Daoy (cell line): ENCODE data around the gene EXOC3. TPM values are rescaled to one million over a fixed set of nuclear protein-coding genes. Genes with fewer than 3 reads are reported as not detected.
"Not testable (repeated sequence)": the region's sequence is repeated elsewhere in the genome, so short reads cannot be mapped to it uniquely, and the experiment has no call there.

Experiments used
- DNase-seq: peaks from one replicate; pipeline ENCODE4 v3.0.0-alpha.2; 2015; ENCODE audit warnings: low read depth
- total RNA-seq: library from RNA; depleted of rRNA; stranded (reverse); fragments of >200 nt; shearing (Covaris generic); gene quantifications from 2 replicates; pipeline ENCODE4 v1.2.3, GENCODE V29; 2014

Gene EXOC3
- total RNA-seq, 1 experiment from 2014 or later: 35.7 TPM

GRCh38 chr5:500491-500890 lies 57.5 kb downstream of the EXOC3 start:
- DNase-seq: no peak

GRCh38 chr5:501105-501830 lies 58.3 kb downstream of the EXOC3 start:
- no peak for DNase-seq

DNA sequence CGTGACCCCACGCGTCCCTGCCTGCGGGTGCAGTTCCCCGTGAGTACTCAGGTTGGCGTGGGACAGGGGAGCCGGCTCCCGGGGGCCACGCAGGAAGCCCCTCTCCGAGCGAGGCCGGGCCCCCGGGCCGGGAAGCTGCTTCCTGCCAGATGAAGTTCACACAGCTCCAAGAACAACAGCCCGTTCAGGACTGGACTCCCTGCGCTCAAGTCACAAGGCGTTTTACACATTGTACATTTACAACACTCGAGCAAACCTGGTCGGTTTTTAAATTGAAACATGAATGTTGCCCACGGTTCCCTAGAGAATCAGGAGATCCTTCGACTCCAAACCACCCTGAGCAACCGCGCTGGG lies 58.8 kb downstream of the EXOC3 start:
- DNase-seq: no peak

DNA sequence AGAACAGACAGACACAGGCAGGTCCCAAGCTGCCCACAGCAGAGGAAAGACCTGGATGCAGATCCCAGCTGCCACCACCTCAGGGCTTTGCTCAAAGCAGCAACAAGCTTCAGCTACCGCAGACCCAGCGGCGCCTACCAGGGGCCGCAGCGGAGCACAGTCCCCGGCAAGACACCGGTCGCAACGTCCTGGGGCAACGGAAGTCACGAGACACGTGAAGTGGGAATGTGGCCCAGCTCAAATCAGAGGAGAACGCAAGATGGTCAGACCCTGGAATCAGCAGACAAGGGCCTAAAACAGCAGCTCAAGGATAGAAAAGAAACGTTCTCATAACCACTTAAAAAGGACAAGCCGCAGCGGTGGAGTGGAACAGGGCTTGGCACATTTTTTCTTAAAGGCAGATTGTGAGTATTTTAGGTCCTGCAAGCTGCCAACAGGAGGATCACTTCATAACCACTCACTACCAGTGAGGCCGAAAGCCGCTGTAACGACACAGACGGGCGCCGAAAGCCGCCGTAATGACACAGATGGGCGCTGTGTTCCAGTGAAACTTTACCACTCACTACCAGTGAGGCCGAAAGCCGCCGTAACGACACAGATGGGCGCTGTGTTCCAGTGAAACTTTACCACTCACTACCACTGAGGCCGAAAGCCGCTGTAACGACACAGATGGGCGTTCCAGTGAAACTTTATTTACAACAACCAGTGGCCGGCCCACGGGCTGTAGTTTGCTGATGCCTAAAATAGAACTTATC lies 59.5 kb downstream of the EXOC3 start:
- DNase-seq: no peak

DNA sequence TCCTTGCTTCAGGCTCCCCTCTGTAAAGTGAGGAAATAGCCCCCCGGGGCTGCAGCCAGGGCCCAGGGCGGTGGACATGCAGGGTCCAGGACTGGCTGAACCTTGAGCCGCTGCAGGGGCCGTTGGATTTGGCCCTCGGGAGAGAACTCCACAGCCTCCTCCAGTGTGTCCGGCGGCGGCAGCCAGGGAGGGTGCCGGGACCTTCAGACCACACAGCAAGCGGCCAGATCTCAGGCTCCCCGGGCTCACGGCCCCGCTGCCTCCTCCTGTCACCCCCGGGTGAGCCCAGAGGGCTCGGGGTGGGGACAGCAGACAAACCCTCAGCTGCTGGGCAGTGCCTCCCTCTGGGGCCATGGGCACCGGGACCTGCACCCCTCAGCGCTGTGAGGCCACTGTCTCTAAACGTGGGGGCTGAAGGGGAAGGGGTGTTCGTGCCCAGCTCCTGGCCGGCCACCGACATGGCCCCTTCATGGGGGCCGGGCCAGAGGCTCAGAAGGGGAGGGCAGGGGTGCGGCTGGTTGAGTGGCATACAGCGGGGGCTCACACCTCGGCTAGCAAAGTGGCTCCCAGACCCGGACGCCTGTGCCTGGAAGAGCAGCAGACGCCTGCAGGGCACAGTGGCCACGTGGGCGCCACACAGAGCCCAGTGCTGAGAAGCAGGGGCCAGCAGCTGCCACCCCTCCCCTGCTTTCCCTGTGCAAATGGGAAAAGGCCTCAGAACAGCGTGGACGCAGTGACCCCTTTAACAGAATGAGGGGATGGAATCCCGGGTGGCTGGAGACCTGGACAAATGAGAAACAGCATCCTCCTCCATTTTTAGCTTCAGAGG lies 61.6 kb downstream of the EXOC3 start:
- DNase-seq: no peak

DNA sequence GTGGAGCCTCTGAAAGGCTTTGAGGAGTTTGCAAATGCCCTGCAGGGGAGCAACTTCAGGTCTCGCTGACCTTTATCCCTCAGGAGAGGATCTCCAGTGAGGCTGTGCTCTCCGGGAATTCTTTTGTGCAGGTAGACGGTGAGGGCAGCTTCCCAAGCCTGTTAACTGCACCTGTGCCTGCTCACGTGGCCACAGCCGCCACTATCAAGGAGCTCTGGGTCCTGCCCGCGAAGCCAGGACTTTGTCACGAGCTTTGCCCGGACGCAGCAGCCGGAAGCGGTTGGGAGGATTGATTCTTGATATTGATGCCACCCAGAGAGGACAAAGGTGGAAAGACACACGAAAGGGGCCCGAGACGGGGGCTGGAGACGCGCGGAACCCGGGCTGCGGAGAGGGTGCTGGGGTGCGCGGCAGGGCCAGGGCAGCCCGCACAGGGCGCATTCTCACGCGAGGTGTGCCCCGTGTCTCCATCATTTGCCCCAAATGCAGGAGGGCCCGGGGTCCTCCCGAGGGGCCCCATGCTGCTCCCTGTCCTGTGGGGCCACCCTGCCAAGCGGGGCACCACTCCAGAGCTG lies 63.1 kb downstream of the EXOC3 start:
- DNase-seq: no peak

DNA sequence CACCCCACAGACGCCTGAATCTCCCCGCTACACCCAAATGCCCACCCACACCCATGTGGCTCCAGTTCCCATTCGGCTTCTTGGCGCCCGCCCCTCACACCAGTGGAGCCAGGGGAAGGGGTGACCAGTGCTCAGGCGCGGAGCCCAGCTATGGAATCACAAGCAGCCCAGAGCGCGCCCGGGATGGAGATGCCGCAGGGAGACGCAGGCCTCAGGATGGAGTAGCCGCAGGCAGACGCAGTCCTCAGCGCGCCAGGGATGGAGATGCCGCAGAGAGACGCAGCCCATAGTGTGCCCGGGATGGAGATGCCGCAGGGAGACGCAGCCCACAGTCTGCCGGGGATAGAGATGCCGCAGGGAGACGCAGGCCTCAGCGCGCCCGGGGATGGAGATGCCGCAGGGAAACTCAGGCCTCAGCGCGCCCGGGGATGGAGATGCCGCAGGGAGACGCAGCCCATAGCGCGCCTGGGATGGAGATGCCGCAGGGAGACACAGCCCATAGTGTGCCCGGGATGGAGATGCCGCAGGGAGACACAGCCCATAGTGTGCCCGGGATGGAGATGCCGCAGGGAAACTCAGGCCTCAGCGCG lies 65.1 kb downstream of the EXOC3 start:
- not testable (repeated sequence) for DNase-seq

DNA sequence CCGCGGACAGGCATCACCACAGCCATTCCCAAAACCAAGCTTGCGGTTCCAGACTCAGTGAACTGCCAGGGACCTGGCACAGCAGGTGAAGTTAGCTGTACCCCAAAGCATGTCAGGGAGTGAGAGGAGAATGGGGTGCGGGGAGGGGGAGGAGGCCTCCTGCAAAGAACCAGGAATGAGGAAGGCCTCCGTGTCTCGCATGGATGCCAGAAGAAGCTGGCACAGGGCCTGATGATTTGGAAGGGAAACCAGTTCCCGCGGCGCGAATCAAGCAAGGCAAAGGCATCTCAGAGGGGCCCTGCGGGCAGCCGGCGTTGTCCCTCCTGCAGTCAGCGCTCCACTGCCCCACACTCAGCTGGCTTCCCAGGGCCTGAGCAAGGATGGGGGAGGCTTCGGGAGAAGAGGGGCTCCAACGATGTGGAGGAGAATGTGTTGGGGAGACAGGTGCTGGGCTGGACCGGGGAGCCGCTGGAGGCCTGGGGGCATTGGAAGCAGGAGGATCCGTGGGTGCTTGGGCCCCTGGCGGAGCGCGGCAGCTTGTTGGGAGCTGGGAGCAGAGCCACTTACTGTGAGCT lies 66.7 kb downstream of the EXOC3 start:
- DNase-seq: no peak

DNA sequence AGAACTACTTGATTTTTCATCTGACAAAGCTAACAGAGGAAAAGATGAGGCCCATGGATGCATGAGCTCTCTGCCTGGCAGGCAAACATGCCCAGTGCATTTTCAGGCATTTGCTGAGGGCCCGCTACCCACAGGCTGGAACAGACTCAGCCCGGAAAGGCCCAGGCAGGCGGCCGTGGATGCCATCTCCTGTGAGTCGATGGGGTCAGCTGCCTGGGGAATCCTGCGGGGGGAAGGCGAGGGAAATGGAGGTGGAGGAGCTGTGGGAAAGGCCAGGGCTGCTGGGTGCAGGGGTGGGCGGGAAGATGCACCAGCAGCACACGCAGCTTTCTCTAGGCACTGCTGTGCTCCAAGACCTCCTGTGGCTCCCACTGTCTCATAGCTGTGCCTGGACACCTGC lies 67.5 kb downstream of the EXOC3 start:
- DNase-seq: no peak

- DNase-seq: no peak
Observed at GRCh38 chr5:511476-511875, 68.5 kb downstream of the EXOC3 start.

GRCh38 chr5:513216-514100 lies 70.5 kb downstream of the EXOC3 start:
- no peak for DNase-seq

DNA sequence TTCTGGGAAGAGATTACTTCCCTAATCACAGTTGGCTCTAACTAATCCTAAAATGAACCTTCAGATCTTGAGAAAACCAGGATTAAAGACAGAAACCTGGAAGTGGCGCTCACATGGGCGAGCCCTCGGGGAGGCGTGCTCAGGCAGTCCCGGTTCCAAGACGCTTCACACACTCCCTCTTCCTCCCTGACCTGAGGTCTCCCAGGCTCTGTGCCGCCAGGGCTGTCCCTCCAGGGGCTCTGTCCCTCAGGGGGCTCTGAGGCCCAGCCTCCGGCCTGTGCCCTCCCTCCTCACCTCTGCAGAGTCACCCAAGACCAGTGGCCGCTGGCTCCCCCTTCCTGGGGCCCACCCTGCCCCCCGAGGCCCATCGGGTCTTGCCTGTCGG lies 71.1 kb downstream of the EXOC3 start:
- no peak for DNase-seq

- no peak for DNase-seq
Observed at GRCh38 chr5:514673-515072, 71.7 kb downstream of the EXOC3 start.

GRCh38 chr5:515273-515836 lies 72.4 kb downstream of the EXOC3 start:
- no peak for DNase-seq

DNA sequence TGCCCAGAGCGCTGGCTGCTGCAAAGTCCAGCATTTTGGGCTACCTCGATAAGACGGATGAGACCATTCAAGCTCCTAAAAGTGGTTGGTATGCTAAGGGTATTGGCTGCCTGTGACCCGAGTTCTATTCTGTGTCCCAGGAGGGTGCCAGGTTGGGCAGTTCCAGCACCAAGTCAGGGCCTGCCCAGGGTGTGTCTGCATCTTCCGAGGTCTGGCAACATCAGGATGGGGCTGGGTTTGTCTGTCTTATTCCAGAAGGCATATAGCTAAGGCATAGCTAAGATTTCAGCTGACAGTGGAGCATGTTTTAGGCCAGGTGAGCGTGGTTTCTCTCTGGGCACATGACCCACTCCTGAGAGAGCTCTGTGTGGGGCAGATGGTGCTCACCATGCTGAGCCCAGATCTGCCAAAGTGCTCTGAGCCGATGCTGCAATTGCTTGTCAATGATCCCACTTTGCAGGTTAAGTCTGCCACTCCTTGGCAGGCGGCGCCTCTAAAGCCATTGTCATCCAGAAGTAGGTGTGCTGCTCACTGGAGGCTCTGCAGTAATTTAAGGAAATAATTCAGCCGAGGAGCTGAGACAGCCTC lies 73.5 kb downstream of the EXOC3 start:
- no peak for DNase-seq
